ENCODE data around the gene ISCA2.

Gene ISCA2

DNA sequence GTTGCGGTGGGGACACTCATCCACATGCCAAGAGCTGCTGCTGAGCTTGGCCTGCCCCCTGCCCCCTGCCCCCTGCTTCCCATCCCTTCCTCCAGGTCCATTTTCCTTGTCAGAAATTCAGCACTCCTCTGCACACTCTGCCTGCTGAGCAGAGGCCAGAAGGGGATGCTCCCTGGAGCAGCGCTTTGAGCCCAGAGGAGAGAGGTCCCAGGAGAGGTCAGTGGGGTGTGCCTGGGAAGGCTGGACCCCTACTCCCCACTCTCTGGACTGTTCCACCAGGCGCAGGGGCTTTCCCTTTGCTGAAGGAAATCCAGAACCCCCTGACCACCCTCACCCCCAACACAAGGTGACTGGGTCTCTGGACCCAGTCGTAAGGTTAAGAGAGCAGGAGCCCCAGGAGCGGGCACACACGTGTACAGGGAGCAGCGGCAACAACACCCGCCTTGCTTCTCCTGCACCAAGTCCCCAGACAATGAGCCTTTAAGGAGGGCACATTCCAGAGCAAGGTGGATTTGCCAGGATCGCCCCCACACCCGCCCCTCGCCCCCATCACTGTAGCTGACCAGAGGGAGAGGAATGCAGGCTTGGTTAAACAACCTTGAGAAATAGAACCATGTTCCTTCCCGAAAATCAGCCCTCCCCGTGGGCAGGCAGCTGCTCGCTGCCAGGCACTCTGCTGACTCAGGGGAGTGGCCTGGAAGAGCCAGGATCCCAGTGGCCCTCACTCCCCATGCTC is 30.7 kb downstream of the ISCA2 start:
- TF ChIP-seq, protein P1, sequence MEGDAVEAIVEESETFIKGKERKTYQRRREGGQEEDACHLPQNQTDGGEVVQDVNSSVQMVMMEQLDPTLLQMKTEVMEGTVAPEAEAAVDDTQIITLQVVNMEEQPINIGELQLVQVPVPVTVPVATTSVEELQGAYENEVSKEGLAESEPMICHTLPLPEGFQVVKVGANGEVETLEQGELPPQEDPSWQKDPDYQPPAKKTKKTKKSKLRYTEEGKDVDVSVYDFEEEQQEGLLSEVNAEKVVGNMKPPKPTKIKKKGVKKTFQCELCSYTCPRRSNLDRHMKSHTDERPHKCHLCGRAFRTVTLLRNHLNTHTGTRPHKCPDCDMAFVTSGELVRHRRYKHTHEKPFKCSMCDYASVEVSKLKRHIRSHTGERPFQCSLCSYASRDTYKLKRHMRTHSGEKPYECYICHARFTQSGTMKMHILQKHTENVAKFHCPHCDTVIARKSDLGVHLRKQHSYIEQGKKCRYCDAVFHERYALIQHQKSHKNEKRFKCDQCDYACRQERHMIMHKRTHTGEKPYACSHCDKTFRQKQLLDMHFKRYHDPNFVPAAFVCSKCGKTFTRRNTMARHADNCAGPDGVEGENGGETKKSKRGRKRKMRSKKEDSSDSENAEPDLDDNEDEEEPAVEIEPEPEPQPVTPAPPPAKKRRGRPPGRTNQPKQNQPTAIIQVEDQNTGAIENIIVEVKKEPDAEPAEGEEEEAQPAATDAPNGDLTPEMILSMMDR (IDR thresholded peaks at IDR 0.05; ENCODE audit: low read depth, low read length): no peak
- H3K4me3 ChIP-seq (ENCODE audit: low read depth, low read length): no peak overlapping the region

DNA sequence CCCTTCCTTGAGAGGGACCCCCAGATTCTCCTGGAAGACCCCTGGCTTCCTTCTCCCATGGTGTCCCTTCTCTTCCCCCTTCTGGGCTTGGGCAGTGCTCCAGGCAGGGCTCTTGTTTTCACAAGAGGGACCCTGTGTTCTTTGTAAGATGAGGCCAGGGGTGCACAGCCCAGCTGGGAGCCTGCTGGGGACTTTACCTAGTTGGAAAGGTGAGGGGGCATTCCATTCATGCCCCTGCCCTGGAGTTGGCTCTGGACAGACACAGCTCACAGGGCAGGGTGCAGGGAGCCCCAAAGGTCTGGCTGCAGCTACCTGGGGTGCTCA is 31.2 kb downstream of the ISCA2 start:
- H3K4me3 ChIP-seq (ENCODE audit: low read depth, low read length): no peak overlapping the region
- TF ChIP-seq, protein P1 (IDR thresholded peaks at IDR 0.05; ENCODE audit: low read depth, low read length): no peak

DNA sequence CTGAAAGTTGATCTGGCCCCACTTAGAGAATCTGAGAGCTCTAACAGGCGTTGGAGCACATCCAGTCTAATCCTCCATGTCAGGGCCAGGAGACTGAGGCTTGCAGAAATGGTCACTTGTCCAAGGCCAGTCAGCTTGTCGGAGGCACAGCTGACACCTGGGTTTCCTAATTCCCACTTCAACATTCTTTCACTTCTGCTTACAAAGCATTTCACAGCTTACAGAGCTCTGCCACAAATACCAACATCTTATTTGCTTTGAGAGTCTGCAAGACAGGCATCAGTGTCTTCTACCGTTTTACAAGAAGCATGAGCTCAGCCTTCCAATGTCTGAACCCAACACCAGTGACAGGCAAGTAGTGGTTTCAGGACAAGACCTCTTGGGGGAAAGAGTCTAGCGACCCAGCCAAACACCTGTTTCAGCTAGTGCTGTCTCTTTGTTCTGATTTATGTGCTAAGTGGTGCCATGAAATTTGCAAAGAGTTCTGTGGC is 31.8 kb downstream of the ISCA2 start:
- TF ChIP-seq, protein P1 (IDR thresholded peaks at IDR 0.05; ENCODE audit: low read depth, low read length): no peak
- no peak overlapping the region for H3K4me3 ChIP-seq (ENCODE audit: low read depth, low read length)

DNA sequence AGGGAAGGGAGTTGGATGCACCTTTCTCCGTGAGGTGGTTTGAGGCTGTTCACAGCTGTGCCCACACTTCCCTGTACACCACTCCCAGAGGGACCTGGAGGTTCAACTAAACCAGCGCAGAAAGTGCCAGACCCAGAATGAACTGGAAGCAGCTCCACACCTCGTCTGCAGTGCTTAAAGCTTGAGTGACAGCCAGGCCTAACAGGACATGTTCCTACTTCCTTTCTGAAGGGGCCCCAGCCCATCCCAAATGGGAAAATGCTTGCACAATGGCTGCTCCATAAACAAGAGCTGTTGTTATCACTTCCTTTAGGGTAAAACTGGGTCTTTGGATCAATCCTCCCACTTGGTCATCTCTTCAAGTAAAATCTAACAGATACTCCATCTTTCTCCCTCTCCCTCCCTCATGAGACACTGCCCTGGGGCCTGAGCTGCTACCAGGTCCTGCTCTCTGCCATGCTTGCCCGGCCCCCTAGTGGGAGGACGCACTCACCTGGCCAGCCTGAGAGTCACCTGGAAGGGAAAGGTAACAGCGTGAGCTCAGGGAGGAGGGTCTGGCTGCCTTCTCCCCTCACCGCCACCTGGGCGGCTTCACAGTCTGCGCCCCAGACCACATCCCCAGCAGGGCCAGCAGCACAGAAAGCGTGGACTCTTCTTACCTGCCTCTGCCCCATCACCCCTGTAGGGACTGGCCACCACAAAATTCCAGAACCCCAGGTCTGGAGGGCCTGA is 33.5 kb downstream of the ISCA2 start:
- no peak overlapping the region for H3K4me3 ChIP-seq (ENCODE audit: low read depth, low read length)
- TF ChIP-seq, protein P1 (IDR thresholded peaks at IDR 0.05; ENCODE audit: low read depth, low read length): 0 out of 2 replicates have a peak, but pooled peaks have one; percentile 10

DNA sequence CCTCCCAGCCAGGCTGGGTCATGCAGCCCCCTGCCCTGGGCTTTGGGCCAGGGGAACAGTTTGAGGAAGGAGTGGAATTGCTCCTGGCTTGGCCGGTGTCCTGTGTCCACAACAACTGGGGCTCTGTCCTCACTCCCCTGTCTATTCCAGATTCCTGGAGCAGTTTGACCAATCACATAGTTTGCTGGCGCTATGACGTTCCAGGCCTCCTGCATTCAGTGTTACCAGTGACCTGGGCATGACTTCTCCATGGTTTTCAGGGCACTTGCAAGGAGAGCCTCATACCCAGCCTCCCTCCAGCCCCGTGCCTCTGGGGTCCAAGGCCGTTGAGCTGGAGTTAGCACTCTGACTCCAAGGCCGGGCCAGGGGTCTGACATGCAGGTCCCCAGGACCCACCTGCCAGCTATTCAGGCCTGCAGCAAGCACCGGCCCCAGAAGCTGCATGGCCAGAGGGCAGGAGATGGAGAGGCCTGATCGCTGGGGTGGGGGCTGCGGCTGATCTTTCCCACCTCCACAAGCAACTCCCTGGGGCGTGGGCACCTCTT is 34.2 kb downstream of the ISCA2 start:
- no peak overlapping the region for H3K4me3 ChIP-seq (ENCODE audit: low read depth, low read length)
- TF ChIP-seq, protein P1 (IDR thresholded peaks at IDR 0.05; ENCODE audit: low read depth, low read length): no peak

DNA sequence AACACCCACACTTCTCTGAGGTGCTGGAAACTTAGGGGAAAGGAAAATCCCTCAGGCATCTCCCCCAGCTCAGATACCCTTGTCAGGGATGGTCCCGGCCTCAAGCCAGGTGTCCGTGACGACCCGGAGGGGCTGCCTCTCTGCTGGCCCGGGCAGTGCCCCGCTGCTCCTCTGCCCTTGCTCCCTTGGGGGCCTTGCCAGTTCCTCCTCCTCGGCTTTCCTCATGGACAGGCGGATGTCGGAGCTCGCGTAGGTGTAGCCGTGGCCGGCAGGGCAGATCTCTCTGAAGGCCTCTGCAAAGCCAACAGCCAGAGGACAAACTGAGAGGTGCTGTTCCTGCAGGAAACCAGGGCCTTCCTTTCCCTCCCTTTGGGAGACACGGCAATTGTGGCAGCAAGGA is 34.8 kb downstream of the ISCA2 start:
- H3K4me3 ChIP-seq (ENCODE audit: low read depth, low read length): no peak overlapping the region
- TF ChIP-seq, protein P1 (IDR thresholded peaks at IDR 0.05; ENCODE audit: low read depth, low read length): no peak

DNA sequence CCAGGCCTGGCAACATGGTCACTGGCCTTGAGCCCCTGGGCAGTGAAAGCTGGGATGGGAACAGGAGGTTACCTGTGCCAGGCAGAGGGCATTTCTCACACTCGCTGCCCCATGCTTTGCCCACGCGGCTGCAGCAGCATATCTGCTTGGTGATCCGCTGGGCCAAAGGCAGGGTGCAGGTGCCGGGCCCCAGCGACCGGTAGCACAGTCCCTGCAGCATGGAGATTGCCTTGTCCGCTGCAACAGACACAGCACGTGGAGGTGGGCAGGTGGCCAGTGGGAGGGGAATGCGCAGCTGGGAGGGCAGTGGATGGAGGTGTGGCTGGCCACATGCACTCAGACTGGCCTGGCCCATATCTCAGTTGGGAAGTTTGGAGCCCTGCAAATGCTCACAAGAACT is 35.3 kb downstream of the ISCA2 start:
- TF ChIP-seq, protein P1 (IDR thresholded peaks at IDR 0.05; ENCODE audit: low read depth, low read length): no peak
- H3K4me3 ChIP-seq (ENCODE audit: low read depth, low read length): no peak overlapping the region
